Skeletal muscle tissue (tissue), 4 donors: ENCODE measurements around the gene MCM3. TPM values are rescaled to one million over a fixed set of nuclear protein-coding genes. Genes with fewer than 3 reads are reported as not detected.

Source experiments
- H3K27ac ChIP-seq: one replicate; pipeline ENCODE4 v1.7.0; 2013; ENCODE audit warnings: mild to moderate bottlenecking, low read depth, low read length, inconsistent platforms
- H3K27me3 ChIP-seq, 3 donors: one replicate each; pipeline ENCODE4 v1.7.0; 2013; ENCODE audit warnings: low read length in 3 of 3; ENCODE audit not compliant: control insufficient read depth in 3 of 3, insufficient read depth in 3 of 3
- H3K36me3 ChIP-seq, 3 donors: one replicate each; pipeline ENCODE4 v1.7.0; 2013; ENCODE audit warnings: low read length in 3 of 3; ENCODE audit not compliant: control insufficient read depth in 3 of 3, insufficient read depth in 3 of 3
- H3K4me1 ChIP-seq, 3 donors: one replicate each; pipeline ENCODE4 v1.7.0; 2013; ENCODE audit warnings: low read length in 3 of 3, mild to moderate bottlenecking in 3 of 3; ENCODE audit not compliant: control insufficient read depth in 3 of 3, insufficient read depth in 3 of 3
- H3K4me3 ChIP-seq, 3 donors: one replicate each; pipeline ENCODE4 v1.7.0; 2013; ENCODE audit warnings: low read length in 3 of 3
- H3K9ac ChIP-seq, 3 donors: one replicate each; pipeline ENCODE4 v1.7.0; 2013; ENCODE audit warnings: low read length in 3 of 3, mild to moderate bottlenecking in 3 of 3, moderate library complexity in 2 of 3, low read depth in 1 of 3
- H3K9me3 ChIP-seq, 3 donors: one replicate each; pipeline ENCODE4 v1.7.0; 2013; ENCODE audit warnings: low read length in 3 of 3; ENCODE audit not compliant: control insufficient read depth in 3 of 3
- total RNA-seq: library from RNA; depleted of rRNA; stranded (reverse); fragments of >200 nt; gene quantifications from one replicate; pipeline ENCODE4 v1.2.3, GENCODE V29; 2014
- donor health status: Osteomylitis.

MCM3 gene
- total RNA-seq, 1 donor from 2014 or later, result 32.9 TPM

GRCh38 chr6:52304983-52305390 is 20.4 kb upstream of the MCM3 start:
- H3K9ac ChIP-seq, result peak overlapping the region in 2 of 3 donors; percentile 3 to 17
- peak overlapping the region in 1 of 3 donors; percentile 30 for H3K4me3 ChIP-seq
- H3K9me3 ChIP-seq, result no peaks in the 10 kb centered on the region
- no peaks in the 10 kb centered on the region for H3K27me3 ChIP-seq
- H3K4me1 ChIP-seq, result peaks cover 3 to 7% (median 5%) of the 10 kb centered on the region in 3 donors
- no peaks in the 10 kb centered on the region for H3K36me3 ChIP-seq
- peak overlapping the region; percentile 57 for H3K27ac ChIP-seq

GRCh38 chr6:52303178-52303577 is 18.6 kb upstream of the MCM3 start:
- H3K27ac ChIP-seq, result no peak overlapping the region
- no peak overlapping the region for H3K9ac ChIP-seq
- peaks cover 3 to 7% (median 5%) of the 10 kb centered on the region in 3 donors for H3K4me1 ChIP-seq
- no peaks in the 10 kb centered on the region for H3K9me3 ChIP-seq
- no peak overlapping the region for H3K4me3 ChIP-seq
- no peaks in the 10 kb centered on the region for H3K36me3 ChIP-seq
- H3K27me3 ChIP-seq, result no peaks in the 10 kb centered on the region

- Histone ChIP-seq H3K4me1 (peaks cover 3 to 7% (median 5%) of the 10 kb centered on the region in 3 donors), H3K27ac (no peak overlapping the region), H3K9me3 (no peaks in the 10 kb centered on the region), H3K36me3 (no peaks in the 10 kb centered on the region), H3K27me3 (no peaks in the 10 kb centered on the region), H3K4me3 (no peak overlapping the region), H3K9ac (no peak overlapping the region)
These were observed 16.8 kb upstream of the MCM3 start for GRCh38 chr6:52301326-52301725.

- Histone ChIP-seq H3K4me1 (peaks cover 2 to 7% (median 3%) of the 10 kb centered on the region in 3 donors), H3K9ac (no peak overlapping the region), H3K36me3 (no peaks in the 10 kb centered on the region), H3K27ac (no peak overlapping the region), H3K4me3 (no peak overlapping the region), H3K27me3 (no peaks in the 10 kb centered on the region), H3K9me3 (no peaks in the 10 kb centered on the region)
These were observed 16.0 kb upstream of the MCM3 start for GRCh38 chr6:52300489-52300931.

GRCh38 chr6:52299653-52300052 is 15.1 kb upstream of the MCM3 start:
- Histone ChIP-seq H3K9ac (no peak overlapping the region), H3K4me1 (no peaks in the 10 kb centered on the region), H3K27me3 (no peaks in the 10 kb centered on the region), H3K27ac (no peak overlapping the region), H3K9me3 (no peaks in the 10 kb centered on the region), H3K4me3 (no peak overlapping the region), H3K36me3 (no peaks in the 10 kb centered on the region)

DNA sequence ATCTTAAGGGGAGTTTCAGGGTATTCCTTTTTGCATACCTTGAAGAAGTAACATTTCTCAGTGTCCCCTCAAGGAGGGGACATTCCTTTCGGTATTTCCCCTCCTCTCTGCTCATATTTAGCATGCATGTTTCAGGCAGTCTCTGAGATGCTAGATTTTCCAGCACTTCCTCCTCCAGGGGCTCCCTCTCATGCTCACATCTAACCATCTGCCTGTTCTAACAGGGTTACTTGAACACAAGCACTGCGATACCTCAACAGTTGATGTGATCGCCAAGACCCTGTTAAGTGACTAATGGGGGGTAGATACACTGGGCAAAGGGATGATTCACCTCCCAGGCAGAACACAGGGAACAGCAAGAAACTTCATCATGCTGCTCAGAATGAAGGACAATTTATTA is 12.9 kb upstream of the MCM3 start:
- H3K4me1 ChIP-seq, result no peaks in the 10 kb centered on the region
- no peak overlapping the region for H3K27ac ChIP-seq
- H3K9me3 ChIP-seq, result no peaks in the 10 kb centered on the region
- H3K9ac ChIP-seq, result no peak overlapping the region
- no peaks in the 10 kb centered on the region for H3K36me3 ChIP-seq
- no peak overlapping the region for H3K4me3 ChIP-seq
- no peaks in the 10 kb centered on the region for H3K27me3 ChIP-seq

GRCh38 chr6:52293067-52293466 is 8.5 kb upstream of the MCM3 start:
- Histone ChIP-seq H3K9me3 (no peaks in the 10 kb centered on the region), H3K27ac (no peak overlapping the region), H3K9ac (no peak overlapping the region), H3K27me3 (no peaks in the 10 kb centered on the region), H3K4me1 (no peaks in the 10 kb centered on the region), H3K36me3 (no peaks in the 10 kb centered on the region), H3K4me3 (no peak overlapping the region)

DNA sequence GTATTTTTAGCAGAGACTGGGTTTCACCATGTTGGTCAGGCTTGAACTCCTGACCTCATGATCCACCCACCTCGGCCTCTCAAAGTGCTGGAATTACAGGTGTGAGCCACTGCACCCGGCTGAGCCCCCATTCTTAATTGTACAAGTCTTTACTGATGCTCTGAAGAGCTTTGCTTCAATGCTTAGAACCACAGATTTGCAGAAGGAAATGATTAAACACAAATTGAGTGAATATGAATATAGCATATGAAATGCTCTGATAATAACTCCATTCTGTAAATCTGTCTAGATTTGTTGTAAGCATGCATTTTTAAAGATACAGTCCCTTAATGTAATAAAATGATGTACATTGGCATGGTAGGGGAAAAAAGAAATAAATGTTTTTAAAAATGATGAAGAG is 4.3 kb upstream of the MCM3 start:
- Histone ChIP-seq H3K4me3 (no peak overlapping the region), H3K9me3 (no peaks in the 10 kb centered on the region), H3K36me3 (no peaks in the 10 kb centered on the region), H3K27me3 (no peaks in the 10 kb centered on the region), H3K27ac (no peak overlapping the region), H3K4me1 (peaks cover 0 to 7% (median 3%) of the 10 kb centered on the region in 3 donors), H3K9ac (no peak overlapping the region)

- H3K9ac ChIP-seq, result no peak overlapping the region
- peaks cover 2 to 13% (median 7%) of the 10 kb centered on the region in 3 donors for H3K4me1 ChIP-seq
- no peaks in the 10 kb centered on the region for H3K9me3 ChIP-seq
- H3K4me3 ChIP-seq, result no peak overlapping the region
- H3K36me3 ChIP-seq, result no peaks in the 10 kb centered on the region
- no peaks in the 10 kb centered on the region for H3K27me3 ChIP-seq
- H3K27ac ChIP-seq, result no peak overlapping the region
These were observed 3.7 kb upstream of the MCM3 start for GRCh38 chr6:52288216-52288615.

- Histone ChIP-seq H3K27ac (no peak overlapping the region), H3K9ac (no peak overlapping the region), H3K27me3 (no peaks in the 10 kb centered on the region), H3K4me3 (no peak overlapping the region), H3K4me1 (peaks cover 2 to 15% (median 7%) of the 10 kb centered on the region in 3 donors), H3K36me3 (peaks cover 3 to 10% (median 8%) of the 10 kb centered on the region in 3 donors), H3K9me3 (no peaks in the 10 kb centered on the region)
These were observed 2.4 kb upstream of the MCM3 start for GRCh38 chr6:52286798-52287432.
